ENCODE data around the gene ORC5. TPM values are rescaled to one million over a fixed set of nuclear protein-coding genes. Genes with fewer than 3 reads are reported as not detected.

Gene ORC5
- total and polyA plus RNA-seq, 8 donors: 14.4 to 29.4 (median 25.1) TPM

DNA sequence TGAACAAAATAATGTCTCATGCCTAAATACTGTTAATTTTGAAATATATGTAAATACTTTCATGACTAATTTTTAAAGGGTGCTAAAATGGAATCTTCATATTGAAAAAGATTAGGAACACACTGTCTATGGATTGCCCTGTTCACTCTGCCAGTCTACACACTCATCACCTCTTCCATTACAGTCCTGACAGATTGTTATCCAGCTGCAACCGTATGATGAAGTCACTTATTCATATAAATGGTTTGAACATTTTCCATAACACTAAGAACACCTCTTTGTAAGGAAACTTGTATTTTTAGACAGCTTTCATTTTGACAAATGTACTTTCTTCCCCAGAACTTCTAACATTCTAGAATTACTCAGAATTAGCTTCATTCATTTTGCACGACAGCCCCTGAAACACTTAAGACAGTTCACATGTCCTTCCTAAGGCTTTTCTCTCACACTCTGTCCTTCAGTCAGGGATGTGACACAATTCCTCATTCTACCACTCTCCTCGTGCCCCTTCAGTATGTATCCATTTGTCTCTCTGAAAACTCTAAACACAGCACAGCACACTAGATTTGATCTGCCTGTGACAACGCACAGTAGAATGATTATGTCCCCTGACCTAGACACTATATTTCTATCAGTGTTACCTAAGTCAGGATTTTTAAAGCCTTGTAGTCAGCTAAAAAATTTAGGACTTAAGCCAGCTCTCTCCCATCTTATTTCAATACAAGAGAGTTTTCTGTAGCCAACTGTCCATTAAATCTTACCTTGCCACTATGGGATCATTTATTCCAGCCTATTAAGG, 71.9 kb downstream of the ORC5 start:
- H3K36me3 ChIP-seq: peaks cover 0 to 40% of the 10 kb centered on the region in 2 donors
- ATAC-seq: no peak
- H3K4me1 ChIP-seq: no peaks in the 10 kb centered on the region
- no peaks in the 10 kb centered on the region for H3K27me3 ChIP-seq
- TF ChIP-seq, protein P1, sequence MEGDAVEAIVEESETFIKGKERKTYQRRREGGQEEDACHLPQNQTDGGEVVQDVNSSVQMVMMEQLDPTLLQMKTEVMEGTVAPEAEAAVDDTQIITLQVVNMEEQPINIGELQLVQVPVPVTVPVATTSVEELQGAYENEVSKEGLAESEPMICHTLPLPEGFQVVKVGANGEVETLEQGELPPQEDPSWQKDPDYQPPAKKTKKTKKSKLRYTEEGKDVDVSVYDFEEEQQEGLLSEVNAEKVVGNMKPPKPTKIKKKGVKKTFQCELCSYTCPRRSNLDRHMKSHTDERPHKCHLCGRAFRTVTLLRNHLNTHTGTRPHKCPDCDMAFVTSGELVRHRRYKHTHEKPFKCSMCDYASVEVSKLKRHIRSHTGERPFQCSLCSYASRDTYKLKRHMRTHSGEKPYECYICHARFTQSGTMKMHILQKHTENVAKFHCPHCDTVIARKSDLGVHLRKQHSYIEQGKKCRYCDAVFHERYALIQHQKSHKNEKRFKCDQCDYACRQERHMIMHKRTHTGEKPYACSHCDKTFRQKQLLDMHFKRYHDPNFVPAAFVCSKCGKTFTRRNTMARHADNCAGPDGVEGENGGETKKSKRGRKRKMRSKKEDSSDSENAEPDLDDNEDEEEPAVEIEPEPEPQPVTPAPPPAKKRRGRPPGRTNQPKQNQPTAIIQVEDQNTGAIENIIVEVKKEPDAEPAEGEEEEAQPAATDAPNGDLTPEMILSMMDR (IDR thresholded peaks at IDR 0.05): no peak
- DNase-seq: no peak
- no peak overlapping the region for H3K27ac ChIP-seq
- H3K4me3 ChIP-seq: no peak overlapping the region
- no peaks in the 10 kb centered on the region for H3K9me3 ChIP-seq
- intact Hi-C loops (cut with DNase I): no loop called here

DNA sequence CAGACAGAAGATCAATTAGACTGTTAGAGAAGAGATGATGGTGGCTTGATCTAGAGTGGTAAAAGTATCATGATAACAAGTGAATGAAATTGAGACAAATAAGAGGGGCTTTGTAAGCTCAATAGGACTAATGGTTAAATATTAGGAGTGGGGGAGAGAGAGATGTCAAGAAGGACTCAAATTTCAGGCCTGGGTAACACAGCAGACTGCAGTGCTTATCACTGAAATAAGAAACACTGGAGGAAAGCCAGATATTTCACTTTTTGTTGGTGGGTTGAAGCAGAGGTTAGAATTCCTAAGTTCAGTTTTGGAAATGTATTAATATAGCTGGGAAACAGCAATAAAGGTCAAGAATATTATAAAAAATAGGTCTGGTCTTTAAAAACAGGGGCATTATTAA, 74.6 kb downstream of the ORC5 start:
- H3K27me3 ChIP-seq: no peaks in the 10 kb centered on the region
- intact Hi-C loops (cut with DNase I): no loop called here
- no peak for DNase-seq

DNA sequence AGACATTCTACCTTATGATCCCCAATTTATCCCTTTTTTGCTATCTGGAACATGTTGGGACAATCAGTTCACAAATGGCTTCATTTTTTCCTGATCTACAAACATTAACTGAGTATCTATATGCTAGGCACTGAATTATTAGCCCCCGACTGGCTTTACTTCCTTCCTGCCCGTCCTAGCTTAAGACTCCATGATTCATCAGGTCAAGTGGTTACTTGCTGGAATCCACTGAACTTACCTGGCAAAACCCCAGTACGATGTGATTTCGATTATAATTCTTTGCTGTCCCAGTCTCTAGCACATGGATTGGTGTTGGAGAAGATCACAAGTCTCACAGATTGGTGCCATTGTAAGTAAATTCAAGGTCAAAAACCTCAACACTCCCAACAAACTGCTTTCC, 77.1 kb downstream of the ORC5 start:
- ATAC-seq (no peak), DNase-seq (no peak)
- Histone ChIP-seq H3K36me3 (peaks cover 0 to 48% of the 10 kb centered on the region in 2 donors), H3K27ac (no peak overlapping the region), H3K9me3 (no peaks in the 10 kb centered on the region), H3K4me3 (no peak overlapping the region), H3K4me1 (no peaks in the 10 kb centered on the region), H3K27me3 (no peaks in the 10 kb centered on the region)
- TF ChIP-seq, protein P1 (IDR thresholded peaks at IDR 0.05): no peak
- intact Hi-C loops (cut with DNase I): no loop called here

More for the DNA sequence above, 74.6 kb downstream of the ORC5 start:
- no peak overlapping the region for H3K4me3 ChIP-seq
- H3K4me1 ChIP-seq: no peaks in the 10 kb centered on the region
- TF ChIP-seq, protein P1 (IDR thresholded peaks at IDR 0.05): no peak
- peaks cover 0 to 53% of the 10 kb centered on the region in 2 donors for H3K36me3 ChIP-seq
- no peak for ATAC-seq
- H3K27ac ChIP-seq: no peak overlapping the region
- H3K9me3 ChIP-seq: no peaks in the 10 kb centered on the region

DNA sequence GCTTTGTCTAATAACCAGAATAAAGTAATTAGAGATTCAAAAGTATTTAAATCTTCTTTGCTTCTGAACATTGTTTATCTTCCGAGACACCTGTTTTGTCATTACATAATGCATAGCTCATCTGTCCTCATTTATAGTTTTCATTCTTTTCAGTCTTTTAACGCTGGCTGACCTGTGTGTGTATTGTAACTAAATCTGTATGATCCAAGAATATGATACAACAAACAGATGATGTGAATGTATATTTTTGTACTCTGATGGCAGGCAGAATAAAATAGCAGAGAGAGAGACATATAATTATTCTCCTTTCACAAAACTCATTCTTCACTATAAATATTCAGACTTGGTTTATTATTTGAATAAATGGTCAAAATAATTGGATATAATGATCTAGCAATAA, 80.6 kb downstream of the ORC5 start:
- TF ChIP-seq, protein P1 (IDR thresholded peaks at IDR 0.05): no peak
- intact Hi-C loops (cut with DNase I): no loop called here
- H3K9me3 ChIP-seq: no peaks in the 10 kb centered on the region
- no peak for ATAC-seq
- no peak overlapping the region for H3K4me3 ChIP-seq
- H3K27me3 ChIP-seq: no peaks in the 10 kb centered on the region
- no peaks in the 10 kb centered on the region for H3K4me1 ChIP-seq
- H3K36me3 ChIP-seq: peaks cover 0 to 38% of the 10 kb centered on the region in 2 donors
- no peak overlapping the region for H3K27ac ChIP-seq
- DNase-seq: no peak

DNA sequence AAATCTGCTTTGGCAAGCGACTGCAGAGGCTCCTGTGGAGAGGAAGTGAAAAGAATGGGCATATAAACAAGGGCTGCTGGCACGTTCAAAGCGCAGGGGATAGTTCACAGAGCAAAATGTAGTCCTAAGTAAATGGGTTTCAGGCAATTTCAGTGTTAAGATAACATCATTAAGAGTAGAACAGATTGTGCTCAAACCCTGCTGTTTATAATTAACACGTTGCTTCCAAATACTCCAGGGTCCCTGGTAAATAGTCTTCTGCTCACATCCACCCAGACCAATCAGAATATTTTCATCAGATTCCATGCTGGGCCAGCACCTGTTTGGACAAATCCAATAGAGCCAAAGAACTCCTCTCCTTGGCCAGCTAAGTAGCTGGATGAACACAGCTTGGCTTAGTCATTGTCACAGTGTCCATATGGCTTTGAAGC, 81.4 kb downstream of the ORC5 start:
- TF ChIP-seq, protein P1 (IDR thresholded peaks at IDR 0.05): no peak
- Histone ChIP-seq H3K4me3 (no peak overlapping the region), H3K9me3 (no peaks in the 10 kb centered on the region), H3K36me3 (peaks cover 0 to 35% of the 10 kb centered on the region in 2 donors), H3K4me1 (no peaks in the 10 kb centered on the region), H3K27me3 (no peaks in the 10 kb centered on the region), H3K27ac (no peak overlapping the region)
- no peak for ATAC-seq
- intact Hi-C loops (cut with DNase I): no loop called here
- no peak for DNase-seq

All from left lung (tissue), 10 donors.